PC-9 (cell line): ENCODE results near the gene ENPP7. TPM values are rescaled to one million over a fixed set of nuclear protein-coding genes. Genes with fewer than 3 reads are reported as not detected.

Source experiments
- BruUV-seq: library from RNA; stranded (reverse); fragments of 400-500 nt; replicated peaks from 2 replicates; lab custom pipeline; 2021; lab: Mats Ljungman, UMichigan
- CTCF ChIA-PET: fragments of 300-600 bp; sonication (Branson Sonifier 250); formaldehyde crosslinking; loops from one replicate; lab custom pipeline; 2022; ENCODE audit warnings: antibody characterized with exemption; lab: Charles Lee
- POLR2A ChIA-PET: fragments of 300-600 bp; sonication (Branson Sonifier 250); formaldehyde crosslinking; loops from one replicate; lab custom pipeline; 2022; ENCODE audit warnings: antibody characterized with exemption; ENCODE audit not compliant: unreplicated experiment; lab: Charles Lee
- DNase-seq, 2 experiments: peaks; one replicate each; pipeline versions ENCODE4 v3.0.0 to v3.0.0-alpha.2; 2015 to 2022; ENCODE audit warnings: mixed read lengths in 1 of 2
- H2AFZ ChIP-seq: fragments of 200-600 bp; sonication (generic); 2 replicates; pipeline ENCODE4 v1.8.1; 2017; ENCODE audit warnings: antibody characterized with exemption
- H3F3A ChIP-seq: fragments of 200-600 bp; sonication (generic); 2 replicates; pipeline ENCODE4 v1.8.1; 2017; ENCODE audit warnings: antibody characterized with exemption, mild to moderate bottlenecking, low read depth; ENCODE audit not compliant: insufficient read depth
- H3K27ac ChIP-seq: fragments of 200-600 bp; sonication (generic); 2 replicates; pipeline ENCODE4 v1.6.1; 2016; ENCODE audit warnings: mixed run types
- H3K27me3 ChIP-seq: fragments of 200-600 bp; sonication (generic); 2 replicates; pipeline ENCODE4 v1.6.1; 2016; ENCODE audit warnings: low read depth, mixed run types; ENCODE audit not compliant: insufficient read depth
- H3K36me3 ChIP-seq: fragments of 200-600 bp; sonication (generic); 2 replicates; pipeline ENCODE4 v1.6.1; 2016; ENCODE audit warnings: low read depth, mixed run types
- H3K4me1 ChIP-seq: fragments of 200-600 bp; sonication (generic); replicated peaks from 2 replicates; pipeline ENCODE4 v1.6.1; 2016; ENCODE audit warnings: mixed run types; ENCODE audit not compliant: insufficient read depth
- H3K4me2 ChIP-seq: fragments of 200-600 bp; sonication (generic); 2 replicates; pipeline ENCODE4 v1.6.1; 2017; ENCODE audit warnings: mixed run types
- H3K4me3 ChIP-seq: fragments of 200-600 bp; sonication (generic); 2 replicates; pipeline ENCODE4 v1.6.1; 2016; ENCODE audit warnings: mixed run types
- H3K79me2 ChIP-seq: fragments of 200-600 bp; sonication (generic); 2 replicates; pipeline ENCODE4 v1.6.1; 2017; ENCODE audit warnings: low read depth, mixed run types
- H3K9me2 ChIP-seq: fragments of 200-600 bp; sonication (generic); 2 replicates; pipeline ENCODE4 v1.8.1; 2017; ENCODE audit warnings: mild to moderate bottlenecking; ENCODE audit not compliant: insufficient read depth
- H3K9me3 ChIP-seq: fragments of 200-600 bp; sonication (generic); 2 replicates; pipeline ENCODE4 v1.8.1; 2016; ENCODE audit warnings: low read depth; ENCODE audit not compliant: insufficient read depth
- H4K20me1 ChIP-seq: fragments of 200-600 bp; sonication (generic); 2 replicates; pipeline ENCODE4 v1.8.1; 2017; ENCODE audit not compliant: insufficient read depth
- EZH2 ChIP-seq: fragments of 200-600 bp; sonication (generic); IDR thresholded peaks from 2 replicates; pipeline ENCODE4 v1.8.0; 2017; ENCODE audit warnings: antibody characterized with exemption, low read depth
- intact Hi-C: fragments of 100-400 bp; cut with micrococcal nuclease; formaldehyde crosslinking; loops from one replicate; pipeline ENCODE4 v1.10.0; 2022; ENCODE audit not compliant: unreplicated experiment
- total RNA-seq: library from RNA; stranded (reverse); gene quantifications from 2 replicates; pipeline ENCODE4 v1.2.3, GENCODE V29; 2021
- TF ChIP-seq, protein P1 (sequence below): fragments of 200-600 bp; sonication (generic); conservative IDR thresholded peaks from 2 replicates; pipeline ENCODE4 v1.6.1; 2017; ENCODE audit warnings: mixed run types, antibody characterized with exemption, mild to moderate bottlenecking, moderate library complexity

The ENPP7 gene
- total RNA-seq, 1 experiment from 2014 or later: not detected

DNA sequence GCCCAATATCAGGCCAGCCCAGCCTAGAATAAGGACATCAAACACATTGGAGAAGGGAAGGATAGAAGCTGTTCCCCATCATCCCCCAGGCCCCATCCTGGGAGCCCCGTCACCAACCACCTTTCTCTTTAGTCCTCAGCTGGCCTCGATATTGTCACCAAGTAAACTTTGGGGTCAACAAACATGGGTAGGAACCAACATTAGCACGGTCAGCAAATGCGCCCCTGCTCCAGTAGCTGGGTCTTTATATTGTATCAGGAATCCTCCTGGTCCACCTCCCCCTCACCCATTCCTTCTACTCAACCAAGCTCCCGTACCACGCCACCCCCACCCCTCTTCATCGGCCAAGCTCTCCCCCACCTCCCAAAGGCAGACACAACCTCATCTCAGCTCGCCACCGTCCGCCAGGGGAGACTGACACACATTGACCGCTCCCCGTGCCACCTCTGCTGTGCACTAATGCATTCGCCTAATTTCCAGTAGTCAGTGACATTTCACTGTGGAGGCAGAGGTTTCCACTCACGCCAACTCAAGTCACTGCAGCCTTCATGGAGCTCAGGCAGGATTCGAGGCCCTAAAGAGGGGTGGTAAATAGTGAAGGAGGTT, 26.5 kb downstream of the ENPP7 start:
- no peak overlapping the region for H3K27ac ChIP-seq
- no peaks in the 10 kb centered on the region for H3K9me2 ChIP-seq
- H3K79me2 ChIP-seq: peaks cover 15% of the 10 kb centered on the region
- POLR2A ChIA-PET: interaction anchor here (0.6 kb wide), 1 partner anchor 21 kb away, joined by 3 read pairs; no protein-coding TSS in a partner anchor
- peaks cover 7% of the 10 kb centered on the region; the same call in 1 of the 2 replicates for H3F3A ChIP-seq
- no TSS peak for BruUV-seq
- no peaks in the 10 kb centered on the region for H3K36me3 ChIP-seq
- no peaks in the 10 kb centered on the region for H3K4me1 ChIP-seq
- intact Hi-C loops: no loop called here
- H3K4me2 ChIP-seq: no peak overlapping the region
- H3K4me3 ChIP-seq: no peak overlapping the region
- H3K9me3 ChIP-seq: no peaks in the 10 kb centered on the region
- no peak overlapping the region for H2AFZ ChIP-seq
- H4K20me1 ChIP-seq: no peaks in the 10 kb centered on the region; the same call in 1 of the 2 replicates
- CTCF ChIA-PET: no interaction called here
- no peaks in the 10 kb centered on the region for H3K27me3 ChIP-seq
- DNase-seq: no peak
- TF ChIP-seq, protein P1, sequence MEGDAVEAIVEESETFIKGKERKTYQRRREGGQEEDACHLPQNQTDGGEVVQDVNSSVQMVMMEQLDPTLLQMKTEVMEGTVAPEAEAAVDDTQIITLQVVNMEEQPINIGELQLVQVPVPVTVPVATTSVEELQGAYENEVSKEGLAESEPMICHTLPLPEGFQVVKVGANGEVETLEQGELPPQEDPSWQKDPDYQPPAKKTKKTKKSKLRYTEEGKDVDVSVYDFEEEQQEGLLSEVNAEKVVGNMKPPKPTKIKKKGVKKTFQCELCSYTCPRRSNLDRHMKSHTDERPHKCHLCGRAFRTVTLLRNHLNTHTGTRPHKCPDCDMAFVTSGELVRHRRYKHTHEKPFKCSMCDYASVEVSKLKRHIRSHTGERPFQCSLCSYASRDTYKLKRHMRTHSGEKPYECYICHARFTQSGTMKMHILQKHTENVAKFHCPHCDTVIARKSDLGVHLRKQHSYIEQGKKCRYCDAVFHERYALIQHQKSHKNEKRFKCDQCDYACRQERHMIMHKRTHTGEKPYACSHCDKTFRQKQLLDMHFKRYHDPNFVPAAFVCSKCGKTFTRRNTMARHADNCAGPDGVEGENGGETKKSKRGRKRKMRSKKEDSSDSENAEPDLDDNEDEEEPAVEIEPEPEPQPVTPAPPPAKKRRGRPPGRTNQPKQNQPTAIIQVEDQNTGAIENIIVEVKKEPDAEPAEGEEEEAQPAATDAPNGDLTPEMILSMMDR: no peak
- no peak for TF ChIP-seq EZH2

DNA sequence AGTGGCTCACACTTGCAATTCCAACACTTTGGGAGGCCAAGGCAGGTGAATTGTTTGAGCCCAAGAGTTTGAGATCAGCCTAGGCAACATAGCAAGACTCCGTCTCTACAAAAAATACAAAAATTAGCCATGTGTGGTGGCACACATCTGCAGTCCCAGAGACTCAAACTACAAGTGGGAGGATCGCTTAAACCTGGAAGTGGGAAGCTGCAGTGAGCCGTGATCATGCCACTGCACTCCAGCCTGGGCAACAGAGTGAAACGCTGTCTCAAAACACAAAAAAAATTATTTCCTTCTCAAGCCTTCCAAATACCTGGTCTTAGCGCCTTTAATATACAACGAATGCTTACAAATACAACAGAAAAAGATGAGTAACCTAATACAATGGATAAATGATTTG, 27.5 kb downstream of the ENPP7 start:
- H3K9me2 ChIP-seq: no peaks in the 10 kb centered on the region
- H3K9me3 ChIP-seq: no peaks in the 10 kb centered on the region
- H3K27me3 ChIP-seq: no peaks in the 10 kb centered on the region
- ChIA-PET CTCF (no interaction called here), POLR2A (interaction anchor here (0.6 kb wide), 1 partner anchor 62 kb away, joined by 3 read pairs; no protein-coding TSS in a partner anchor)
- no peak overlapping the region for H3K4me2 ChIP-seq
- no peak for DNase-seq
- H3F3A ChIP-seq: 0 out of 2 replicates have a peak, but pooled peaks cover 7% of the 10 kb centered on the region
- H3K36me3 ChIP-seq: no peaks in the 10 kb centered on the region
- TF ChIP-seq, protein P1: no peak
- TF ChIP-seq EZH2: no peak
- H3K27ac ChIP-seq: no peak overlapping the region
- no peak overlapping the region for H3K4me3 ChIP-seq
- H2AFZ ChIP-seq: no peak overlapping the region
- no TSS peak for BruUV-seq
- H4K20me1 ChIP-seq: peaks cover 4% of the 10 kb centered on the region; the same call in 1 of the 2 replicates
- peaks cover 25% of the 10 kb centered on the region for H3K79me2 ChIP-seq
- no peaks in the 10 kb centered on the region for H3K4me1 ChIP-seq
- intact Hi-C loops: no loop called here

DNA sequence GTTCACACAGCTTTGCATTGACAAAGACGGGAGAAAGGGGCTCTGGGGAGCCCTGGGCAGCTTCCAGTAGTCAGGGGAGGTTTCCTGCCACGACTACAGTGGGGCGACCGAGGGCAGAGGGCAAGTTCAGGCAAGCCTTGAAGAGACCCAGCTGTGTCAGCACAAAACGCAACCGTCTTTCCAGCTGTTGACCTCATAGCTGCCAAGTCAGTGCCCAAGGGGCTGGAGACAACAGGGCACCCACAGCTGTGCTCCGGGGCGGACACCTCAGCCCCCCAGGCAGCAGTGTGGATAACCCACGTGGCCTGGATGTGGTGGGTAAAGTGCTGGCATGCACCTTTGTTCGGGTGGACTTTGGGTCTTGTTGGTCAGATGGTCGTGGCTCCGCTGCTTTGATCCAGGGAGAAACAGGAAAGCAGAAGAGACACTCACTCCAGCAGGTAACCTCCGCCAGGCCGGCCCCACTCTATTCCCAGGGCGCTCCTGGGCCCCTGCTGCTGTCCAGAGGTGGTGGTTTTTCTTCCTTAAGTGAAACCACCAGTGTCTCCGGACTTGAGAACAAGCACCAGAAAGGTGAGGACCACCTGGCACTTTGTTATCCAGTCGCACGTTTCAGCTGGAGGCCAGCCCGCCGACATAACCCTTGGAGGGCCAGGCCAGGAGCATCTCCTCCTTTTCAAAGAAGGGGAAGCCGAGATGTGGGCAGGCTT, 29.6 kb downstream of the ENPP7 start:
- ChIA-PET POLR2A (no interaction called here), CTCF (no interaction called here)
- intact Hi-C loops: no loop called here

More for the DNA sequence above, 29.6 kb downstream of the ENPP7 start:
- H3K27ac ChIP-seq: no peak overlapping the region
- no peaks in the 10 kb centered on the region for H3F3A ChIP-seq
- no peaks in the 10 kb centered on the region for H3K27me3 ChIP-seq
- H3K79me2 ChIP-seq: peaks cover 42% of the 10 kb centered on the region
- no peak overlapping the region for H3K4me2 ChIP-seq
- no peaks in the 10 kb centered on the region for H3K9me3 ChIP-seq
- no peak for DNase-seq
- TF ChIP-seq, protein P1: no peak
- no peak for TF ChIP-seq EZH2
- no peaks in the 10 kb centered on the region for H3K4me1 ChIP-seq
- no TSS peak for BruUV-seq
- no peaks in the 10 kb centered on the region for H3K36me3 ChIP-seq
- H2AFZ ChIP-seq: no peak overlapping the region
- H3K4me3 ChIP-seq: no peak overlapping the region
- H3K9me2 ChIP-seq: no peaks in the 10 kb centered on the region
- peaks cover 9% of the 10 kb centered on the region; the same call in 1 of the 2 replicates for H4K20me1 ChIP-seq
